GM19455 (cell line): ENCODE data around the gene TAX1BP3.

Source experiments
- ATAC-seq: cut with Tn5 transposase; IDR thresholded peaks from one replicate; pipeline ENCODE4 v1.9.1; 2021; ENCODE audit not compliant: unreplicated experiment

Gene TAX1BP3

GRCh38 chr17:3658784-3659449, 9.5 kb downstream of the TAX1BP3 start:
- no peak for ATAC-seq

GRCh38 chr17:3657874-3658783, 10.2 kb downstream of the TAX1BP3 start:
- no peak for ATAC-seq

GRCh38 chr17:3657588-3657869, 10.8 kb downstream of the TAX1BP3 start:
- ATAC-seq: no peak

GRCh38 chr17:3656755-3657587, 11.4 kb downstream of the TAX1BP3 start:
- no peak for ATAC-seq

GRCh38 chr17:3656353-3656752, 12.0 kb downstream of the TAX1BP3 start:
- no peak for ATAC-seq

- no peak for ATAC-seq
Observed at GRCh38 chr17:3655766-3656165, 12.6 kb downstream of the TAX1BP3 start.

- ATAC-seq: no peak
Observed at GRCh38 chr17:3647769-3648555, 20.4 kb downstream of the TAX1BP3 start.

- no peak for ATAC-seq
Observed at GRCh38 chr17:3647251-3647650, 21.1 kb downstream of the TAX1BP3 start.

GRCh38 chr17:3645310-3645709, 23.1 kb downstream of the TAX1BP3 start:
- ATAC-seq: no peak

GRCh38 chr17:3643889-3644349, 24.5 kb downstream of the TAX1BP3 start:
- no peak for ATAC-seq

- no peak for ATAC-seq
Observed at GRCh38 chr17:3641717-3642486, 26.5 kb downstream of the TAX1BP3 start.

- no peak for ATAC-seq
Observed at GRCh38 chr17:3641014-3641413, 27.4 kb downstream of the TAX1BP3 start.

GRCh38 chr17:3639981-3640596, 28.3 kb downstream of the TAX1BP3 start:
- ATAC-seq: no peak

- peak; percentile 9 for ATAC-seq
Observed at GRCh38 chr17:3636908-3637373, 31.4 kb downstream of the TAX1BP3 start.

GRCh38 chr17:3636154-3636907, 32.0 kb downstream of the TAX1BP3 start, which contains the start of the genes CTNS and SHPK:
CTNS (plus strand) TSS chr17:3636760; CDS start chr17:3640207, 3,447 bp downstream.
SHPK (minus strand) TSS chr17:3636250; CDS start chr17:3636219, 31 bp downstream.
- peak; percentile 92 for ATAC-seq

GRCh38 chr17:3635474-3636153, 32.8 kb downstream of the TAX1BP3 start:
- ATAC-seq: peak; percentile 15

- ATAC-seq: no peak
Observed at GRCh38 chr17:3632287-3632686, 36.1 kb downstream of the TAX1BP3 start.

GRCh38 chr17:3630781-3631180, 37.6 kb downstream of the TAX1BP3 start:
- ATAC-seq: no peak
